WTC11 (cell line): ENCODE measurements around the gene ADGRV1. TPM values are rescaled to one million over a fixed set of nuclear protein-coding genes. Genes with fewer than 3 reads are reported as not detected.

ENCODE experiments used
- ATAC-seq: fragments of 200-7000 bp; cut with Tn5 transposase; 2 replicates; pipeline ENCODE4 v1.10.0; 2021; ENCODE audit warnings: mild to moderate bottlenecking, moderate library complexity
- CTCF ChIA-PET: fragments of 300-600 bp; sonication (Branson Sonifier 250); formaldehyde crosslinking; loops from one replicate; lab custom pipeline; 2021; ENCODE audit warnings: antibody characterized with exemption; lab: Charles Lee
- POLR2A ChIA-PET: fragments of 350-600 bp; sonication (Branson Sonifier 250); formaldehyde crosslinking; loops from one replicate; lab custom pipeline; 2021; ENCODE audit warnings: antibody characterized with exemption; lab: Charles Lee
- DNase-seq: peaks from one replicate; pipeline ENCODE4 v3.0.0; 2021; ENCODE audit warnings: low spot score
- H3K27ac Mint-ChIP-seq: 2 replicates; pipeline ENCODE4 v1.8.0; 2021; ENCODE audit warnings: mixed read lengths
- H3K27me3 Mint-ChIP-seq: 2 replicates; pipeline ENCODE4 v1.8.0; 2021; ENCODE audit warnings: low read depth, mild to moderate bottlenecking, moderate library complexity, mixed read lengths
- H3K36me3 Mint-ChIP-seq: 2 replicates; pipeline ENCODE4 v1.8.0; 2021; ENCODE audit warnings: mixed read lengths
- H3K4me1 Mint-ChIP-seq: 2 replicates; pipeline ENCODE4 v1.8.0; 2022; ENCODE audit warnings: mixed read lengths
- H3K4me3 Mint-ChIP-seq: 2 replicates; pipeline ENCODE4 v1.8.0; 2021; ENCODE audit warnings: mild to moderate bottlenecking, moderate library complexity, mixed read lengths
- H3K9me3 Mint-ChIP-seq: 2 replicates; pipeline ENCODE4 v1.8.0; 2021; ENCODE audit warnings: mixed read lengths
- CBFB ChIP-seq: sonication (generic); formaldehyde crosslinking; IDR thresholded peaks from 2 replicates; pipeline ENCODE4 v1.8.1; 2022; ENCODE audit warnings: mild to moderate bottlenecking, low read depth, missing genetic modification reagents
- CTCF ChIP-seq: fragments of 200-600 bp; IDR thresholded peaks from 2 replicates; pipeline ENCODE4 v1.8.0; 2022; ENCODE audit warnings: antibody characterized with exemption
- ESRRA ChIP-seq: sonication (generic); formaldehyde crosslinking; IDR thresholded peaks from 2 replicates; pipeline ENCODE4 v1.8.1; 2022; ENCODE audit warnings: mild to moderate bottlenecking, missing genetic modification reagents, borderline replicate concordance
- FOXK1 ChIP-seq: sonication (generic); formaldehyde crosslinking; IDR thresholded peaks from 2 replicates; pipeline ENCODE4 v1.8.0; 2022; ENCODE audit warnings: mild to moderate bottlenecking, moderate library complexity, missing genetic modification reagents
- GTF2I ChIP-seq: fragments of 250-450 bp; sonication (Bioruptor Pico); conservative IDR thresholded peaks from 2 replicates; pipeline ENCODE4 v1.4.0; 2021; ENCODE audit warnings: mild to moderate bottlenecking
- HMGA2 ChIP-seq: fragments of 250-450 bp; sonication (Bioruptor Pico); IDR thresholded peaks from 2 replicates; pipeline ENCODE4 v1.4.0; 2021; ENCODE audit warnings: mild to moderate bottlenecking, moderate library complexity
- HMGXB4 ChIP-seq: sonication (generic); formaldehyde crosslinking; IDR thresholded peaks from 2 replicates; pipeline ENCODE4 v1.8.1; 2023; ENCODE audit warnings: mild to moderate bottlenecking, moderate library complexity, missing genetic modification reagents
- IRF2 ChIP-seq: sonication (generic); formaldehyde crosslinking; IDR thresholded peaks from 2 replicates; pipeline ENCODE4 v1.8.0; 2022; ENCODE audit warnings: low read depth, missing genetic modification reagents, borderline replicate concordance
- NFATC4 ChIP-seq: fragments of 250-450 bp; sonication (Bioruptor Pico); IDR thresholded peaks from 2 replicates; pipeline ENCODE4 v1.9.0; 2021; ENCODE audit warnings: mild to moderate bottlenecking
- NFYB ChIP-seq: sonication (generic); formaldehyde crosslinking; conservative IDR thresholded peaks from 2 replicates; pipeline ENCODE4 v1.8.0; 2022; ENCODE audit warnings: low read depth, missing genetic modification reagents
- NR3C1 ChIP-seq: sonication (generic); formaldehyde crosslinking; conservative IDR thresholded peaks from 2 replicates; pipeline ENCODE4 v1.8.1; 2023; ENCODE audit warnings: low read depth, mild to moderate bottlenecking, missing genetic modification reagents
- SMAD4 ChIP-seq: sonication (generic); formaldehyde crosslinking; IDR thresholded peaks from 2 replicates; pipeline ENCODE4 v1.8.0; 2022; ENCODE audit warnings: mild to moderate bottlenecking, missing genetic modification reagents
- TEAD1 ChIP-seq: sonication (generic); formaldehyde crosslinking; IDR thresholded peaks from 2 replicates; pipeline ENCODE4 v1.8.0; 2022; ENCODE audit warnings: mild to moderate bottlenecking, missing genetic modification reagents
- TEAD4 ChIP-seq: sonication (generic); formaldehyde crosslinking; IDR thresholded peaks from 2 replicates; pipeline ENCODE4 v1.8.0; 2022; ENCODE audit warnings: mild to moderate bottlenecking, missing genetic modification reagents
- ZNF232 ChIP-seq: sonication (generic); formaldehyde crosslinking; IDR thresholded peaks from 2 replicates; pipeline ENCODE4 v1.8.0; 2022; ENCODE audit warnings: mild to moderate bottlenecking, missing genetic modification reagents
- ZSCAN18 ChIP-seq: fragments of 250-450 bp; sonication (Bioruptor Pico); IDR thresholded peaks from 2 replicates; pipeline ENCODE4 v2.1.2; 2022; ENCODE audit warnings: mild to moderate bottlenecking, moderate library complexity
- total RNA-seq: library from RNA; stranded (reverse); gene quantifications from 3 replicates; pipeline ENCODE4 v1.2.3, GENCODE V29; 2021
- TF ChIP-seq, protein P1 (sequence below): sonication (generic); formaldehyde crosslinking; IDR thresholded peaks from 2 replicates; pipeline ENCODE4 v1.8.1; 2022; ENCODE audit warnings: low read depth, missing genetic modification reagents, borderline replicate concordance
- TF ChIP-seq, protein P2 (sequence below): sonication (generic); formaldehyde crosslinking; IDR thresholded peaks from 2 replicates; pipeline ENCODE4 v1.8.0; 2022; ENCODE audit warnings: mild to moderate bottlenecking, missing genetic modification reagents
- TF ChIP-seq, protein P3 (sequence below): fragments of 250-450 bp; sonication (Bioruptor Pico); conservative IDR thresholded peaks from 2 replicates; pipeline ENCODE4 v1.9.0; 2021; ENCODE audit warnings: mild to moderate bottlenecking

ADGRV1 gene
- total RNA-seq, 1 experiment from 2014 or later: 74.5 TPM

- no peak for TF ChIP-seq TEAD1 (CRISPR knock-in tag)
- TF ChIP-seq, all 79 proteins: peak for 0
Observed at GRCh38 chr5:90606539-90606938, 47.9 kb downstream of the ADGRV1 start (continued).

DNA sequence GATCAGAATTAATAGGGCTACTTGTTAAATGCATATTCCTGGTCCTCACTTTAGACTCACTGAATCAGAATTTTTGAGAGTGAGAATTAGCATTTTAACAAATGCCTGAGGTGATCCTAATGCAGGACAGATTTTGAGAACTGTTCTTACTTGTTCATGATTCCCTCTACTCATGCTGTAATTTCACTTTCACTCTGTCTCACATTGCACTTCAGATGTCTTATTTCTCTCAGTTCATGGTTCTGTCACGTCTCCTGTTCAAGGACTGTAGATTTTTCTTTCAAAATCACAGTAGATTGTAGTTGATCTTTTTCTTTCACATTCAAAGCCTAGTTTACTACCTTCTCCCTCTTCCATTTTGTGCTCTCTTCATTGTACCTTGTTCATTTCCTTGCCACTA is 54.3 kb downstream of the ADGRV1 start:
- Mint-ChIP-seq H3K4me1 (peaks cover 32% of the 10 kb centered on the region), H3K36me3 (peaks cover 4% of the 10 kb centered on the region), H3K9me3 (no peaks in the 10 kb centered on the region), H3K27me3 (no peaks in the 10 kb centered on the region), H3K4me3 (no peak overlapping the region), H3K27ac (peak overlapping the region; percentile 84)
- no peak for DNase-seq
- no peak for ATAC-seq
- ChIA-PET POLR2A (no interaction called here), CTCF (interaction anchor here (0.9 to 1.5 kb wide), 2 partner anchors 8 to 171 kb away, joined by 4 to 7 read pairs; no protein-coding TSS in a partner anchor)
- no peak for TF ChIP-seq ESRRA (CRISPR knock-in tag)

DNA sequence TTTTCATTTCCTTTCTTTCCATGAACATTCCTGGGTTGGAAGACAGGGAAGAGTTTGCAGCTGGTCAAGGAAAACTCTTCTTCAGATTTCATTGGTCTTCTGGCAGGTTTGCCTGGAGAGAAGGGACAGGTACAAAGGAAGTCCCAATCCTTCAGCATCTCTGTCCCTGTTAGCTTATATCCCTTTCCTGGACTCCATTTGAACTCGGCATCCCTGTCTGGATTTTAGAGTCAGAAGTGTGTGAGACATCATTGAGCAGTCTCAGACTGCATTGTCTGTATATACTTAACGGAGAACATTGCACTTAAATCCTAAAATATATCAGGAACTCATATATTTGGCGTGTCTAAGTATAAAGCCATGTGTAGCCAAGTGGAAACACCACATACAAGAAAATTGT is 54.9 kb downstream of the ADGRV1 start:
- Mint-ChIP-seq H3K9me3 (no peaks in the 10 kb centered on the region), H3K27me3 (no peaks in the 10 kb centered on the region), H3K36me3 (peaks cover 6% of the 10 kb centered on the region), H3K4me1 (peaks cover 32% of the 10 kb centered on the region), H3K4me3 (no peak overlapping the region)
- ChIA-PET POLR2A (no interaction called here), CTCF (interaction anchor here (0.9 to 1.5 kb wide), 2 partner anchors 9 to 170 kb away, joined by 4 to 7 read pairs; no protein-coding TSS in a partner anchor)
- DNase-seq: no peak
- TF ChIP-seq, protein P1, sequence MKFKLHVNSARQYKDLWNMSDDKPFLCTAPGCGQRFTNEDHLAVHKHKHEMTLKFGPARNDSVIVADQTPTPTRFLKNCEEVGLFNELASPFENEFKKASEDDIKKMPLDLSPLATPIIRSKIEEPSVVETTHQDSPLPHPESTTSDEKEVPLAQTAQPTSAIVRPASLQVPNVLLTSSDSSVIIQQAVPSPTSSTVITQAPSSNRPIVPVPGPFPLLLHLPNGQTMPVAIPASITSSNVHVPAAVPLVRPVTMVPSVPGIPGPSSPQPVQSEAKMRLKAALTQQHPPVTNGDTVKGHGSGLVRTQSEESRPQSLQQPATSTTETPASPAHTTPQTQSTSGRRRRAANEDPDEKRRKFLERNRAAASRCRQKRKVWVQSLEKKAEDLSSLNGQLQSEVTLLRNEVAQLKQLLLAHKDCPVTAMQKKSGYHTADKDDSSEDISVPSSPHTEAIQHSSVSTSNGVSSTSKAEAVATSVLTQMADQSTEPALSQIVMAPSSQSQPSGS (CRISPR knock-in tag): no peak
- no peak for TF ChIP-seq HMGXB4 (CRISPR knock-in tag)
- TF ChIP-seq, all 79 proteins: peak for 0
- ATAC-seq: peak; percentile 63
- H3K27ac Mint-ChIP-seq: peak overlapping the region; percentile 84

GRCh38 chr5:90613918-90614504 is 55.4 kb downstream of the ADGRV1 start:
- Mint-ChIP-seq H3K4me1 (peaks cover 32% of the 10 kb centered on the region), H3K36me3 (peaks cover 6% of the 10 kb centered on the region), H3K27ac (no peak overlapping the region), H3K9me3 (no peaks in the 10 kb centered on the region), H3K4me3 (no peak overlapping the region), H3K27me3 (no peaks in the 10 kb centered on the region)
- CTCF ChIA-PET: interaction anchor here (1.0 to 1.5 kb wide), 2 partner anchors 9 to 10 kb away, joined by 4 to 7 read pairs; no protein-coding TSS in a partner anchor
- DNase-seq (no peak), ATAC-seq (peak; percentile 24; the same call in 1 of the 2 replicates)
- POLR2A ChIA-PET: no interaction called here
- TF ChIP-seq ZNF232 (no peak), ZSCAN18 (CRISPR knock-in tag) (no peak), NFYB (CRISPR knock-in tag) (no peak), NFATC4 (CRISPR knock-in tag) (no peak), NR3C1 (CRISPR knock-in tag) (no peak), TEAD1 (CRISPR knock-in tag) (no peak), HMGA2 (CRISPR knock-in tag) (no peak), CBFB (CRISPR knock-in tag) (no peak), GTF2I (CRISPR knock-in tag) (no peak), TEAD4 (CRISPR knock-in tag) (no peak), CTCF (no peak), IRF2 (no peak), SMAD4 (no peak), FOXK1 (CRISPR knock-in tag) (no peak)
- TF ChIP-seq, protein P2, sequence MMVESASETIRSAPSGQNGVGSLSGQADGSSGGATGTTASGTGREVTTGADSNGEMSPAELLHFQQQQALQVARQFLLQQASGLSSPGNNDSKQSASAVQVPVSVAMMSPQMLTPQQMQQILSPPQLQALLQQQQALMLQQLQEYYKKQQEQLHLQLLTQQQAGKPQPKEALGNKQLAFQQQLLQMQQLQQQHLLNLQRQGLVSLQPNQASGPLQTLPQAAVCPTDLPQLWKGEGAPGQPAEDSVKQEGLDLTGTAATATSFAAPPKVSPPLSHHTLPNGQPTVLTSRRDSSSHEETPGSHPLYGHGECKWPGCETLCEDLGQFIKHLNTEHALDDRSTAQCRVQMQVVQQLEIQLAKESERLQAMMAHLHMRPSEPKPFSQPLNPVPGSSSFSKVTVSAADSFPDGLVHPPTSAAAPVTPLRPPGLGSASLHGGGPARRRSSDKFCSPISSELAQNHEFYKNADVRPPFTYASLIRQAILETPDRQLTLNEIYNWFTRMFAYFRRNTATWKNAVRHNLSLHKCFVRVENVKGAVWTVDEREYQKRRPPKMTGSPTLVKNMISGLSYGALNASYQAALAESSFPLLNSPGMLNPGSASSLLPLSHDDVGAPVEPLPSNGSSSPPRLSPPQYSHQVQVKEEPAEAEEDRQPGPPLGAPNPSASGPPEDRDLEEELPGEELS (CRISPR knock-in tag): no peak
- TF ChIP-seq, protein P3, sequence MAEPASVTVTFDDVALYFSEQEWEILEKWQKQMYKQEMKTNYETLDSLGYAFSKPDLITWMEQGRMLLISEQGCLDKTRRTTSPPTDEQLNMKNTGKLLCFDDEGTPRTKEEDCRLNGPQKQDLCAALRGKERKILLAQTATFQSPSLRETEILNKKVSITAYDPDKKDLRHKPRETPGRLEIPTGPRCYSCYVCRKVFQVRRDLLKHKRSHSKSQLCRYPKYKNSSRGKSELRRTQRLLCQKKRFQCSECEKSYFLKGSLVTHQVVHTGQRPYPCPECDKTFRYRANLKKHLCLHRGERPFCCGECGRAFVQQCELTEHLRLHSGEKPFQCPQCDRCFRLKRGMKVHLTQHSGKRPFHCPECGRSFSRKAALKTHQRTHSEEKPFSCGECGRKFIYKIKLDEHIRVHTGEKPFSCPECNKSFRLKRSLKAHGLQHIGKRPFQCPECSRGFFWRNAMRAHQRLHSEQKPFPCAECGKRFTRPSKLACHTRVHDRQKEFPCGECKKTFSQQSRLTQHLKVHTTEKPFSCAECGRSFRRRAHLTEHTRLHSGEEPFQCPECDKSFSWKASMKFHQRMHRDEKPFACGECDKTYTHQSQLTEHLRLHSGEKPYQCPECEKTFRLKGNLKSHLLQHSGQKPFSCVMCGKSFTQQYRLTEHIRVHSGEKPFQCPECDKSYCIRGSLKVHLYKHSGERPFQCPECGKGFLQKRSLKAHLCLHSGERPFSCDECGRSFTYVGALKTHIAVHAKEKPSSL: no peak
